Measurements from ENCODE around the gene C17orf58. TPM values are rescaled to one million over a fixed set of nuclear protein-coding genes. Genes with fewer than 3 reads are reported as not detected.
A peak's percentile ranks its signal among the peaks of the same experiment; 100 is the strongest.
"Not testable (repeated sequence)": the region's sequence is repeated elsewhere in the genome, so short reads cannot be mapped to it uniquely, and the experiment has no call there.

Gene C17orf58
- total RNA-seq, 2 experiments from 2014 or later, result 17.8 to 27.7 TPM

GRCh38 chr17:67982686-67983382, 13.4 kb downstream of the C17orf58 start:
- CTCF ChIA-PET (ENCODE audit: unreplicated experiment), result no interaction called here
- POLR2A ChIA-PET, result no interaction called here
- DNase-seq (ENCODE audit: low spot score), result no peak

GRCh38 chr17:67982034-67982640, 14.1 kb downstream of the C17orf58 start:
- BruUV-seq (replicated peaks), result no TSS peak
- no peak for DNase-seq (ENCODE audit: low spot score)
- Histone ChIP-seq H3K4me3 (ENCODE audit: low read depth, low read length, poor library complexity, severe bottlenecking) (no peak overlapping the region), H3K4me1 (ENCODE audit: insufficient read depth, low read length, poor library complexity, severe bottlenecking) (no peaks in the 10 kb centered on the region), H3K27ac (ENCODE audit: low read depth, low read length, poor library complexity, severe bottlenecking) (no peak overlapping the region), H3K9me2 (ENCODE audit: insufficient read depth, low read length) (no peaks in the 10 kb centered on the region), H3K79me2 (ENCODE audit: insufficient read depth, low read depth, low read length) (no peaks in the 10 kb centered on the region), H3K4me2 (ENCODE audit: low read length) (no peak overlapping the region), H4K20me1 (ENCODE audit: insufficient read depth, low read length) (no peaks in the 10 kb centered on the region), H3K36me3 (ENCODE audit: insufficient read depth, low read length) (peaks cover 33% of the 10 kb centered on the region), H3K9me3 (ENCODE audit: low read length) (no peaks in the 10 kb centered on the region), H2AFZ (ENCODE audit: low read length) (no peak overlapping the region)
- TF ChIP-seq CTCF (conservative IDR thresholded peaks at IDR 0.05; ENCODE audit: low read length), result no peak
- no peak for TF ChIP-seq EZH2phosphoT487 (IDR thresholded peaks at IDR 0.05; ENCODE audit: borderline replicate concordance, low read depth, low read length)
- ChIA-PET CTCF (ENCODE audit: unreplicated experiment) (no interaction called here), POLR2A (no interaction called here)
- intact Hi-C loops (cut with micrococcal nuclease; ENCODE audit: unreplicated experiment), result no loop called here

More at GRCh38 chr17:67982686-67983382, 13.4 kb downstream of the C17orf58 start:
- H3K27ac ChIP-seq (ENCODE audit: low read depth, low read length, poor library complexity, severe bottlenecking), result no peak overlapping the region
- TF ChIP-seq EZH2phosphoT487 (IDR thresholded peaks at IDR 0.05; ENCODE audit: borderline replicate concordance, low read depth, low read length) (no peak), CTCF (conservative IDR thresholded peaks at IDR 0.05; ENCODE audit: low read length) (no peak)
- no peaks in the 10 kb centered on the region for H3K9me2 ChIP-seq (ENCODE audit: insufficient read depth, low read length)
- no peaks in the 10 kb centered on the region for H3K79me2 ChIP-seq (ENCODE audit: insufficient read depth, low read depth, low read length)
- H4K20me1 ChIP-seq (ENCODE audit: insufficient read depth, low read length), result no peaks in the 10 kb centered on the region
- H3K36me3 ChIP-seq (ENCODE audit: insufficient read depth, low read length), result peaks cover 31% of the 10 kb centered on the region
- TSS peak; percentile 78 for BruUV-seq (replicated peaks)
- no peaks in the 10 kb centered on the region for H3K9me3 ChIP-seq (ENCODE audit: low read length)
- no peak overlapping the region for H3K4me2 ChIP-seq (ENCODE audit: low read length)
- H3K4me3 ChIP-seq (ENCODE audit: low read depth, low read length, poor library complexity, severe bottlenecking), result no peak overlapping the region
- no peak overlapping the region for H2AFZ ChIP-seq (ENCODE audit: low read length)
- H3K4me1 ChIP-seq (ENCODE audit: insufficient read depth, low read length, poor library complexity, severe bottlenecking), result no peaks in the 10 kb centered on the region
- intact Hi-C loops (cut with micrococcal nuclease; ENCODE audit: unreplicated experiment), result no loop called here

- H4K20me1 ChIP-seq (ENCODE audit: insufficient read depth, low read length); DNase-seq (ENCODE audit: low spot score); H3K9me2 ChIP-seq (ENCODE audit: insufficient read depth, low read length); H3K4me2 ChIP-seq (ENCODE audit: low read length); H3K9me3 ChIP-seq (ENCODE audit: low read length); H2AFZ ChIP-seq (ENCODE audit: low read length); H3K4me1 ChIP-seq (ENCODE audit: insufficient read depth, low read length, poor library complexity, severe bottlenecking); intact Hi-C loops (cut with micrococcal nuclease; ENCODE audit: unreplicated experiment); BruUV-seq (replicated peaks); H3K4me3 ChIP-seq (ENCODE audit: low read depth, low read length, poor library complexity, severe bottlenecking); H3K79me2 ChIP-seq (ENCODE audit: insufficient read depth, low read depth, low read length); H3K27ac ChIP-seq (ENCODE audit: low read depth, low read length, poor library complexity, severe bottlenecking); CTCF ChIA-PET (ENCODE audit: unreplicated experiment): not testable (repeated sequence)
- POLR2A ChIA-PET, result interaction anchor here (0.6 kb wide), 1 partner anchor 11 kb away, joined by 4 read pairs; no protein-coding TSS in a partner anchor
- peaks cover 45% of the 10 kb centered on the region for H3K36me3 ChIP-seq (ENCODE audit: insufficient read depth, low read length)
Measured at GRCh38 chr17:67980883-67981282, 15.4 kb downstream of the C17orf58 start.
